ENCODE data around the gene TMEM63B.
"Not testable (repeated sequence)": the region's sequence is repeated elsewhere in the genome, so short reads cannot be mapped to it uniquely, and the experiment has no call there.

Gene TMEM63B

DNA sequence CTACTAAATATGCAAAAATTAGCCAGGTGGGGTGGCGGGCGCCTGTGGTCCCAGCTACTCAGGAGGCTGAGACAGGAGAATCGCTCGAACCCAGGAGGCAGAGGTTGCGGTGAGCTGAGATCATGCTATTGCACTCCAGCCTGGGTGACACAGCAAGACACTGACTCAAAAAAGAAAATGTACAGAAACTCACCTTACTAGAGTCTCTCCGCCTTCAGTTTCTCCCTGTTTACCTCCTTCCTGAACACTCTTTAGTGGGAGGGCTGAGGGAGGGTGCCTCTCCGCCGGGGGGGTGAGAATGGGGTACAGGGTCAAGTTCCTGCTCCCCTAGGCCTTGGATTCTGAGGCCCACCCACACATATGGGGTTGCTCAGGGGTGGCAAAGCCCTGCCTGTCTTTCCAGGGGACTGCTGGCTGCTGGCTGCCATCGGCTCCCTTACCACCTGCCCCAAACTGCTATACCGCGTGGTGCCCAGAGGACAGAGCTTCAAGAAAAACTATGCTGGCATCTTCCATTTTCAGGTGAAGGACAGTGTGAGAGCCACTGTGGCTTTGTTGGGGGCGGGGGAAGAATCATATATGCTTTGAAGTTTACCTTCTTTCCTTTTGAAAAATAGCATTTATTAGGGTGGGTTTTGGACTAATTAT, 44.7 kb downstream of the TMEM63B start:
- no peak for DNase-seq (ENCODE audit: low read depth in 2 of 2)

DNA sequence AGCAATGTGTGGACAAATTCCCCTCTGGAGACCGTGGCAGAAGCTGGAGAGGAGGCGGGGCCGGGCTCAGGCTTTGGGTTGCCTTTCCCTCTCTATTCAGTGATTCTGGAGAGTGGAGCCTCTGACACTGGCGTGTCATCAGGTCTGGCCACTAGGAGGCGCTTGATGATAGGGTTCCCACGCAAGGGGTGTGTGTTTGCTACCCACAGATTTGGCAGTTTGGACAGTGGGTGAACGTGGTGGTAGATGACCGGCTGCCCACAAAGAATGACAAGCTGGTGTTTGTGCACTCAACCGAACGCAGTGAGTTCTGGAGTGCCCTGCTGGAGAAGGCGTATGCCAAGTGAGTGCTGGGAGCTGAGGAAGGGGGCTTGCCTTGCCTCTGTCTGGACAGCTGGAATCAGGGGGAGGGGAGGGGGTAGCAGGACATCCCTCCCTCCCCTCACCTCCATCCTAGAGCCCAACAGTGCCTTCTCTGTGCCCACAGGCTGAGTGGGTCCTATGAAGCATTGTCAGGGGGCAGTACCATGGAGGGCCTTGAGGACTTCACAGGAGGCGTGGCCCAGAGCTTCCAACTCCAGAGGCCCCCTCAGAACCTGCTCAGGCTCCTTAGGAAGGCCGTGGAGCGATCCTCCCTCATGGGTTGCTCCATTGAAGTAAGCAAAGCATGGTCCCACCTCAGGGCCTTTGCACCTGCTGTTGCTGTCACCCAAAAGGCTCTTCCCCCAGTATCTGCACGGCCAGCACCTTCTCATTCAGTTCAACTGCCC, 45.6 kb downstream of the TMEM63B start:
- peak; percentile 61 to 80 for DNase-seq (ENCODE audit: low read depth in 2 of 2)

DNA sequence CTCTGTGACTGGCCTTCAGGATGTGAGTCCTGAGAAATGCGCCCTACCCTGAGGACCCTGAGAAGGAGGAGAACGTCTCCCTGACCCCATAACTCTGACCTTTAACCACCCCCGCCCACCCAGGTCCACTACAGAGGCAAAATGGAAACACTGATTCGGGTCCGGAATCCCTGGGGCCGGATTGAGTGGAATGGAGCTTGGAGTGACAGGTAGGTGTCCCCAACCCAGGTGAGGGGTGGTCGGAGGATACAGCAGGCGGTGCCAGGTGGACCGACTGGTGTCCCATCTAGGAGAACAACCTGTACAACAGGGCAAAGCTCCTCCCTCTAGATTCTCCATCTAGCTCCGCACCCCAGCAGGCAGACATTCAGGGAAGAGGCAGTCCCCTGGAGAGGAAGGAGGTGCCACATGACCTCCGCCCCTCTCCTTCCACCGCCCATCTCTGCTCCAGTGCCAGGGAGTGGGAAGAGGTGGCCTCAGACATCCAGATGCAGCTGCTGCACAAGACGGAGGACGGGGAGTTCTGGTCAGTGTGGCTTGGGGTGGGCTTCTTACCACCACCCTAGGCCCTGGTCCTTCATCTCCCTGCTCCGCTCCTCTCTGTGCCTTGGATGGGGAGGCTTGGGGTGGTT, 48.9 kb downstream of the TMEM63B start:
- no peak for DNase-seq (ENCODE audit: low read depth in 2 of 2)

DNA sequence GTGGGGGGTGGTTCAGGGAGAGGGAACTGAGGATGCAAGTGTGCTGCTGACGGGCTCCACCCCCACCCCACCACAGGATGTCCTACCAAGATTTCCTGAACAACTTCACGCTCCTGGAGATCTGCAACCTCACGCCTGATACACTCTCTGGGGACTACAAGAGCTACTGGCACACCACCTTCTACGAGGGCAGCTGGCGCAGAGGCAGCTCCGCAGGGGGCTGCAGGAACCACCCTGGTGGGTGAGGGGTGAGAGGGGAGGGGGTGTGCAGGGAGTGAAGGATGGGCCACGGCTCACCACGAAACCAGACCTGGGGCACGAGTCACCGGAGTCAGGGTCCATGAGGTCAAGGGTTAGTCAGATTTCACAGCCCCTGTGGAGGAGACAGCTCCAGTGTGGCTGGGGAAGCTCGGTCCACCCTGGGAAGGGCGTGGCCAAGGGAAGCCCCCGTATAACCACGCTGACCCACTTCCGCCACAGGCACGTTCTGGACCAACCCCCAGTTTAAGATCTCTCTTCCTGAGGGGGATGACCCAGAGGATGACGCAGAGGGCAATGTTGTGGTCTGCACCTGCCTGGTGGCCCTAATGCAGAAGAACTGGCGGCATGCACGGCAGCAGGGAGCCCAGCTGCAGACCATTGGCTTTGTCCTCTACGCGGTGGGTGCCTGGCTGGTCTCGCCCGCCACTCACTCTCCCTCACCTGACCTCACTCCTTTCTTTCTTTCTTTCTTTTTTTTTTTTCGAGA, 49.6 kb downstream of the TMEM63B start:
- DNase-seq (ENCODE audit: low read depth in 2 of 2), result no peak

DNA sequence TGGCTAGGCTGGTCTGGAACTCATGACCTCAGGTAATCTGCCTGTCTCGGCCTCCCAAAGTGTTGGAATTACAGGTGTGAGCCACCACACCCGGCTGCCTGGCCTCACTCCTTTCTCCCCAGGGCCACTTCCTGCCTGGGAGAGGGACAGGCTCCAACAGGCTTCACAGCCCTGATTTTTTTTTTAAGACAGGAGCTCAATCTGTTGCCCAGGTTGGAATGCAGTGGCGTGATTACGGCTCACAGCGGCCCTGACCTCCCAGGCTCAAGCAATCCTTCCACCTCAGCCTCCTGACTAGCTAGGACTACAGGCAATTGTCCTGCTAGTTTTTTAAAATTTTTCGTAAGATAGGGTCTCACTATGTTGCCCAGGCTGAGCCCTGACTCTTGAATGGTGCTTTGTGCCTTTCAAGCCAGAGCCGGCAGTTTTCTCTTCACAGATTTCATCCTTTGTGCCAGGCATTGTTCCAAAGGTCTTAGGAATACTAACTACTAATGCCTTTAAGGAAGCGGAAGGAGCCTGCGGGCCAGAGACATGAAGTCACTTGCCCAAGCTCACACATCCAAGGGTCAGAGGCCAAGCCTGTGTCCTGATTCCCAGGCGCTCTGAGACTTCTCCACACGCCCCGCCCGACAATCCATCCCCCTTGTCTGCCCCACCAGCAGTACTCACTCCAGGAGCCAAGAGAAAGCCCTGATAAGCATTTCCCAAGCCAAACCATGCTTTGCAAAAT, 50.5 kb downstream of the TMEM63B start:
- DNase-seq (ENCODE audit: low read depth in 2 of 2), result no peak

DNA sequence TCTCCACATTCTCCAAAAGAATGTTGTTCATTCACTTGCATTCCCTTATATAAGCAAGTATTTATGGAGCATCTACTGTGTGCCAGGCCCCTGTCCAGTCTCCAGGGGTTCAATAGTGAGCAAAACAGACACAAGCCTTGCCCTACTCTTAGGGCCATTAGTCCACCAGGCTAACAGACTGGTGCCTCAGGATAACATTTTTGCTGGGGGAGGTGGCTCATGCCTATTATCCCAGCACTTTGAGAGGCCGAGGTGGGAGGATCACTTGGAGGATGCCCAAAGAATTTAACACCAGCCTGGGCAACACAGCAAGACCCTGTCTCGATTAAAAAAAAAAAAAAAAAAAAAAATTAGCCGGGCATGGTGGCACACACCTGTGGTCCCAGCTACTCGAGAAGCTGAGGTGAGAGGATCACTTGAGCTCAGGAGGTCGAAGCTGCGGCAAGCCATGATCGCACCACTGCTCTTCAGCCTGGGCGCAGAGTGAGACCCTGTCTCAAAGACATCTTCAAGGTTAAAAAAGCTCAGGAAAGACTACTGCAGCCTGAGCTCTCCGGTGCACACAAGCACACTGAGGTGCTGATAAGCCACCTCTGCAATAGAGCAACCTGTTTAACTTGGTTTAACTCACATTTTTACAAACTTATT, 51.2 kb downstream of the TMEM63B start:
- DNase-seq (ENCODE audit: low read depth in 2 of 2), result no peak

DNA sequence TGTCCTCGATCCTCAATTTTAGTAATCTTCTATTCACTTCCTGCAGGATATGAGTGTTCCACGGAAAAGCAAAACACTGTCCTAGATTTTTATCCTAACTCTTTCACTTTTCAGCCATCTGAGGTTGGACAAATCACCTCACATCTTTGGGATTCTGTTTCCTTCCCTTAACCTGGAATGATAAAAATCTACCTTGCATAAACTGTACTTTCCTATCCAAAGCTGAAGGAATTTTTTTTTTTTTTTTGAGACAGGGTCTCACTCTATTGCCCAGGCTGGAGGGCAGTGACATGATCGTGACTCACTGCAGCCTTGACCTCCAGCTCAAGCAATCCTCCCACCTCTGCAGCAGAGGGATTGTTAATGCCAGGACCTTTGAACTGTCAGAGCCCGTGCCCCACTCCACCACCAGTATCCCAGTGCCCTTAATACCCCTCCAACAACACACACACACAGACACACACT, 51.8 kb downstream of the TMEM63B start:
- no peak for DNase-seq (ENCODE audit: low read depth in 2 of 2)

DNA sequence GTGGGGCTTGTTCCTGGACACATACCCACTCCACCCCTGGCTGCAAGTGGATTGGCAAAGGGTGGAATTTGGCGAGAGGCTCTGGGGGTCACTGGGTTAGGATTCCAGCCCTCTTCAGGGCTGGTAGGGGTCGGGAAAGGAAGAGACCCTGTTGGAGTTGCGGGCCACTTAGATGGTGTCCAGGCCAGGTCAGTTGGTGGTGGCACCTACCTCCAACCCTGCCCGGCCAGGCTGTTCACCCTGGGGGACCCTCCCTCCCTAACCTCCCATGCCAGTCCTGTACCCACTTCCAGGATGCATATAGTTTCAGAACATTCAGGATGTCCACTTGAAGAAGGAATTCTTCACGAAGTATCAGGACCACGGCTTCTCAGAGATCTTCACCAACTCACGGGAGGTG, 52.3 kb downstream of the TMEM63B start:
- no peak for DNase-seq (ENCODE audit: low read depth in 2 of 2)

DNA sequence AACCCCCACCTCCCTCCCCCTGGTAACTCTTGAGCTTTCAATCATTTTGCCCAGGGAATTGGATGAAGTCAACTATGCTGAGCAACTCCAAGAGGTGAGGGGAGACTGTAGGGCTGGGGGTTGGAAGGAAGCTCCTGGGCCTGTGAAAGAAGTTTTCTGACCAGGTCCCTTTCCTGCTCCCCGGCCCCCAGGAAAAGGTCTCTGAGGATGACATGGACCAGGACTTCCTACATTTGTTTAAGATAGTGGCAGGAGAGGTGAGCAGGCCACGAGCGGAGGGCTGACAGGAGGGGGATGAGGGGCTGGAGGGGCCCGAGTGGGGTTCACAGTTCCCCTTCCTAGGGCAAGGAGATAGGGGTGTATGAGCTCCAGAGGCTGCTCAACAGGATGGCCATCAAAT, 53.1 kb downstream of the TMEM63B start:
- no peak for DNase-seq (ENCODE audit: low read depth in 2 of 2)

DNA sequence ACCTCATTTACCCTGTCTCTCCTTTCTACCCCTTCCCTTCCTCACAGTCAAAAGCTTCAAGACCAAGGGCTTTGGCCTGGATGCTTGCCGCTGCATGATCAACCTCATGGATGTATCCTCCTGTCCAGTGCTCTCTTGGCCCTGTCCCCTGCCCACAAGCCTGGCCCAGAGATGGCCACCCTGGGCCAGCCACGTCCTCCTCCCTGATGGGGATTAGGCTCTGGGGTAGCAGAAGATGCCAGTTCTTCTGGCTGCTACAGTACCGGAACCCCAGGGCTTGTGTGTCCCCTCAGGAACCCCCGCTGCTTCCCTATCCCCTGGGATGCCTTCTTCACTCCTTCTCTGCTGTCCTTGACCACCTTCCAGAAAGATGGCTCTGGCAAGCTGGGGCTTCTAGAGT, 53.5 kb downstream of the TMEM63B start:
- DNase-seq (ENCODE audit: low read depth in 2 of 2), result no peak

DNA sequence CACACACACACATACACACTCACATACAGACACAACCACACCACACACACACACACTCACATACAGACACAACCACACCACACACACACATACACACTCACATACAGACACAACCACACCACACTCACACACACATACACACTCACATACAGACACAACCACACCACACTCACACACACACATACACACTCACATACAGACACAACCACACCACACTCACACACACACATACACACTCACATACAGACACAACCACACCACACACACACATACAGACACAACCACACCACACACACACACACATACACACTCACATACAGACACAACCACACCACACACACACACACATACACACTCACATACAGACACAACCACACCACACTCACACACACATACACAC, 54.4 kb downstream of the TMEM63B start:
- not testable (repeated sequence) for DNase-seq (ENCODE audit: low read depth in 2 of 2)

DNA sequence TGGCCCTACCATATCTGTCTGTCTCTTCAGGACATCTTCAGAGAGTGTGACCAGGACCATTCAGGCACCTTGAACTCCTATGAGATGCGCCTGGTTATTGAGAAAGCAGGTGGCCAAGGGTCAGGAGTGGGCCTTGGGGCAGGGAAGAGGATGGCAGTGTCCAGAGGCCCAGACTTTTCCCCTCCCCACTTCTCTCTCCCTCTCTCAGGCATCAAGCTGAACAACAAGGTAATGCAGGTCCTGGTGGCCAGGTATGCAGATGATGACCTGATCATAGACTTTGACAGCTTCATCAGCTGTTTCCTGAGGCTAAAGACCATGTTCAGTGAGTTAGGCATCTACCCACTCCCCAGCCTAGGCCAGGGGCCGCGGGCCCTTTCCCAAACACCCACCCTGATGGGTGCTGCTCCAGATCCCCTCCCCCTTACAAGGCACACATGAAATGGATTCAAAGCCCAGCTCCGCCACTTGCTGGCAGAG, 55.6 kb downstream of the TMEM63B start:
- DNase-seq (ENCODE audit: low read depth in 2 of 2), result no peak

DNA sequence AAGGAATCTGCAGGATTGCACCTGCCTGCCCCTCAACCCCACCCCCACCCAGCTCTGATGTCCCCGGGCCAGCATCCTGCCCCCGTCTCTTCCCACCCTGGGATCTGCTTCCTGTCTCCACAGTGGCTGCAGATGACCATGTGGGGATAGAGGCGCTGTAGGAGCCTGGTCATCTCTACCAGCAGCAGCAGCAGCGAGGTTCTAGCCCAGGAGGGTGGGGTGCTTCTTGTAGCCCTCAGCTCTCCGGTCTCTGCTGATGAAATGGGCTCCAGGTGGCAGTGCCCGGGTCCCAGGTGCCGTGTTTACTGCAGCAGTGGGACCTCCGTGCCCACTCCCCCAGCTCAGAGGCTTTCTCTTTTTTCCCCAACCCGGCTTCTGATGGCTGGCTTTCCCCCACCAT, 56.4 kb downstream of the TMEM63B start:
- no peak for DNase-seq (ENCODE audit: low read depth in 2 of 2)

DNA sequence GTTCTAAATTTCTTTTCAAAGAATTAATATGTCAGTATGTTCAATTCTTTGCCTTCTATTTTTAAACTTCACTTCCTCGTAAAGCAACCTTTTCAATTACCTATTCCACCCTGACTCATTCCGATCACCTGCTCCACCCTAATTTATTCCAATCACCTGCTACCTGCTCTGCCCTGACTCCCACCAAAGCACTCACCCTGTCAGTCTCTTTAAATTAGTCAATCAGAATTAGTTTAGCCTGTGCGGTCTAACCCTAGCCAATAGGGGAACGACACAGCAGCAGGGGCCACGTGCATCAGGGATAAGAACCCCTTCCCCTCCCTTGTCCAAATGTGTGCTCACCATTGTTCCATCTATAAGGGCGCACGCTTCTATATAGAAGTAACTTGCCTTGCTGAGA, 58.0 kb downstream of the TMEM63B start:
- not testable (repeated sequence) for DNase-seq (ENCODE audit: low read depth in 2 of 2)

DNA sequence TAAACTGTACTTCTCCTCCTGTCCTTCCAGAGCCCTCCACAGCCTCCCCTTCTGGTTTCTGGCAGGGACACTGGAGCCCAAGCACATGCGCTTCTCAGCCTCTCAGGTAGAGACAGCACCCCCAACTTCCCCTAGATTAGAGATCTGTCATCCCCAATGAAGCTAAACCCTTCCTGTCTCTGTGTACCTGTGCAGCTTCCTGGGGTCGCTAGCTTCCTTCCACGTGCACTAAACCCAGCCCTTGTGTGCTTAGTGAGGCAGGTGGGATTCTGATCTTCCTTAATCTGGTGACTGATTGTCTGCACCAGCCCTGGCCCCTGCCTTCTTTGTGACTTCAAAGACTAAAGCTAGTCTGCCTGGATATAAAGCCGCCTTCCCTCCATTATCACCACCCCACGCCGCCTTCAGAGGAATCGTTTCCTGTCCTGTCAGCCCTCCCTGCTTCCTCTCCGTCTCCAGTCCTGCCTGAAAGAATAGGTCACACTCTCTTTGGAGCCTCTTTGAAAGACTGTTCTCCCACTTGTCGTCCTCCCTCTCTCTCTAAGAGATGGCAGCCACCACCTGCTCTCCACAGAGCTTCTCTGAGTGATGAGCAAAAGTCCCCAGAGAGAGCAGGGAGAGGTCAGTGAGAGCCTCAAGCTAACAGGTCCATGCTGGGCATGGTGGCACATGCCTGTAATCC, 58.7 kb downstream of the TMEM63B start:
- DNase-seq (ENCODE audit: low read depth in 2 of 2), result no peak

DNA sequence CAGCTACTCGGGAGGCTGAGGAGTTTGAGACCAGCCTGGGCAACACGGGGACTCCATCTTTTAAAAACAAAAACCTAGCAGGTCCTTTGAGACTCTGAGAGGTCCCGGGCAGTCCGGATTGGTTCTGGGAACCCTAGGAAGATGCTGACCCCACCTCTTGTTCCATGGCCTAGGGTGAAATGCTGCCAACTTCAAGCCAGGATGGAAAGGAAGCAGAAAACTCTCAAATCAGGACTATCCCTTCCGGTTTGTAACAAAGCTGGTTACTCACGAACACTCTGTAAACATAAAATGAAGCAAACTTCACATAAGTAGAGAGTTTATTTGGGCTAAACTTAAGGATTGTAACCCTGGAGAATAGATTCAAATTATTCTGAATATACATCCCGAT, 59.3 kb downstream of the TMEM63B start:
- no peak for DNase-seq (ENCODE audit: low read depth in 2 of 2)

DNA sequence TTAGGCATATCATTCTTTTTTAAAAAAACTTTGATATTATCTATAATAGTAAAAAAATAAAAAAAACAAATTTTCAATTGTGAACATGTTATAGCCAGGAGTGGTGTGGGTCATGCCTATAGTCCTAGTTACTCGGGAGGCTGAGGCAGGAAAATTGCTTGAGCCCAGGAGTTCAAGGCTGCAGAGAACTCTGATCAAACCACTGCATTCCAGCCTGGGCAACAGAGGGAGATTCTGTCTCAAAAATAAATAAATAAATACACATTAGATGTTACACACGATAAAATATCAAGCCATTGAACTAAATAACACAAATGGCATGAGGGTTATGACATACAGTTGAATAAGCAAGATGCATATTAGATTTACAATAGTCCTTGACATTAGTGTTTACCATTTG, 61.5 kb downstream of the TMEM63B start:
- DNase-seq (ENCODE audit: low read depth in 2 of 2), result no peak

DNA sequence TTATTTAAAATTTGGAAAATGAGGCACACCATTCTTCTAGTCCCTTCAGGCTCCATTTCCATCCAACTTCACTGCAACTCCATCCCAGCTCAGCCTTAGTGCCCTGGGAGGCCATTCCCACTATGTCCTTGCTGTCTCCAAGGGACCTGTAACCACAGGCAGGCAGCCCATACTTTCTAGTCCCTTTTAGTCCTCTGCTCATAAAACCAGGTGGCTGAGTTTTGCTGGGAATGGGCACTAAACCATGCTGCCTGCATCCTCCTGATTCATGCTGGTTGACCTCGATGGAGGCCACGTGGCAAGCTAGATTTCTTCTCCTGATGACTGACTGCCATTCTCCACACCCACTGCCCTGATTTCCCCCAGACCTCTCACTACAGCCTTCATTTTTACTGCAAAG, 61.9 kb downstream of the TMEM63B start:
- no peak for DNase-seq (ENCODE audit: low read depth in 2 of 2)

DNA sequence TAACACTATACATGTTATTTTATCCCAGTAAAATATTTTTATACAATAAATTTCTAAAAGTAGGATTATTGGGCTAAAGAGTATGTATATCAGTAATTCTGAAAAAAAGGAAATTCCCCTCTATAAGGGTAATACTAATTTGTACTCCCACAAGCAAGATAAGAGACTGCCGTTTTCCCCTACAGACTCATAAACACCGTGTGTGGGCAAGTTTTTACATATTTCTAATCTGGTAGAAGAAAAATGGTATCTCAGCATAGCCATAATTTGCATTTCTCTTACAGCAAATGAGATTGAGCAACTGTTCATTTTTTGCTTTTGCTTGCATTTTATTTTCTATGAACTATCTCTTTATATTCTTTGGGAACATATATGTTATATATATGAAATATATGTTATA, 63.4 kb downstream of the TMEM63B start:
- DNase-seq (ENCODE audit: low read depth in 2 of 2), result no peak

DNA sequence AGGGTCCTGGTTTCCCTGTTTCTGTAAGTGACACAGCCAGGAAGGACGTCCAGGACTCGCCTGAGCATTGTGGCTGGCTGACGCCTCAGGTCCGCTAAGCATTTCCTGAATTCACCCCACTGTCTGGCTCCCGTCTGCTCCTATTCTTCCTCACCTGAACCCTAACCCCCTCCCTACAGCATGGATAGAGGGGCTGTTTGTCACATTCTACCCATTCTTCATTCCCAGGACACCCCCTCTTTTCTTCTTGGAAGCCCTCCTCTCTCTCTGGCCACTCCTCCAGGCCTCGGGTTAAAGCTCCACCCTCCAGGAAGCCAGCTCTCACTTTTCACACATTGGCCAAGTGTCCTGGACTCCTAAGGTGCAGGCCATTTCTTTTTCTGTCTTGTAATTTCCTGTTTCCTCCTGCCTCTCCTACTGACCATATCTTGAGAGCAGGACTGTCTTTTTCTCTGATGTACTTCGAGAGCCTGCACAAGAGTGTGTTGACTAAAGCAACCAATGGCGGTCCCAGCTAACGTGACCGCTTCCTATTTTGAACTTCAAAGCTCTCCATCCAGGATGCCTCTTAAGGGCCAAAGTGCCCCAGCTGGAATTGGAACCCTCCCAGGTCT, 65.2 kb downstream of the TMEM63B start:
- DNase-seq (ENCODE audit: low read depth in 2 of 2), result no peak

All from stimulated activated CD4-positive, alpha-beta T cell treated with anti-CD3 and anti-CD28 coated beads, Interleukin-12 subunit alpha, Interleukin-12 subunit beta, amount 100 ng/mL, for 24 hours (primary cell).